ENCODE measurements around the gene LEUTX.
"Not testable (repeated sequence)": the region's sequence is repeated elsewhere in the genome, so short reads cannot be mapped to it uniquely, and the experiment has no call there.

LEUTX gene

GRCh38 chr19:39780894-39781293, 2.2 kb downstream of the LEUTX start:
- no peak for DNase-seq (ENCODE audit: low read depth in 3 of 3, low spot score in 1 of 3)

DNA sequence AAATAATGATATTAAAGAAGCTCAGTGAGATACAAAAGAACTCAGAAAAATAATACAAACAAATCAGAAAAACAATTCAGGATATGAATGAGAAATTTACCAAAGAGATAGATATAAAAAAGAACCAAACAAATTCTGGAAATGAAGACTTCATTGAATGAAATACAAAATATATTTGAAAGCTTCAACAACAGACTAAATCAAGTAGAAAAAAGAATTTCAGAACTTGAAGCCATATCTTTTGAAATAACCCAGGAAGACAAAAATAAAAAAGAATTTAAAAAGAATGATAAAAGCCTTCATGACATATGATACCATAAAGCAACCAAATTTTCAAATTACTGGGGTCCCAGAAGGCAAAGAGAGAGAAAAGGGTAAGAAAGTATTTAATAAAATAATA, 9.6 kb downstream of the LEUTX start:
- DNase-seq (ENCODE audit: low read depth in 3 of 3, low spot score in 1 of 3) = no peak

GRCh38 chr19:39792999-39793546, 14.4 kb downstream of the LEUTX start:
- peak; percentile 25 to 63 (median 27) for DNase-seq (ENCODE audit: low read depth in 3 of 3, low spot score in 1 of 3)

GRCh38 chr19:39795001-39795400, 16.3 kb downstream of the LEUTX start:
- DNase-seq (ENCODE audit: low read depth in 3 of 3, low spot score in 1 of 3) = no peak

- no peak for DNase-seq (ENCODE audit: low read depth in 3 of 3, low spot score in 1 of 3)
These were observed 17.4 kb downstream of the LEUTX start for GRCh38 chr19:39796000-39796498.

GRCh38 chr19:39797083-39797482, 18.4 kb downstream of the LEUTX start:
- no peak for DNase-seq (ENCODE audit: low read depth in 3 of 3, low spot score in 1 of 3)

DNA sequence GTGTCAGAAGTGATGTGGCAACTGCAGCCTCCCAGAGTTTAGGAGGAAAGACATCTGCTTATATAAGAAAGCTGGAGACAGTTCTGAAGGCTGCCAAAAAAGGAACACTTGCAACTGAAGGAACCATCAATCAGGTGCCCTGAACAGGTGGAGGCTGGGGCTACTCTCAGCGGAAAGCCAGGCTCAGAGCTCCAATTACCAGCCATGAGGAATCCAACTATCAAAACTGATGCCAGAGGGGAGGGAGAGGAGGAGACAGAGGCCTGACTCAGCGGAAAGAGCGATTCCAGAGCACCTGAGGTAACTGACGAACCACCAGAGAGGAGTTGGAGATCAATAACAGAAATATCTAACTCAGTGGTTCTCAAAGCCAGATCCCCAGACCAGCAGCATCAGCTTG, 24.3 kb downstream of the LEUTX start:
- DNase-seq (ENCODE audit: low read depth in 3 of 3, low spot score in 1 of 3) = no peak

DNA sequence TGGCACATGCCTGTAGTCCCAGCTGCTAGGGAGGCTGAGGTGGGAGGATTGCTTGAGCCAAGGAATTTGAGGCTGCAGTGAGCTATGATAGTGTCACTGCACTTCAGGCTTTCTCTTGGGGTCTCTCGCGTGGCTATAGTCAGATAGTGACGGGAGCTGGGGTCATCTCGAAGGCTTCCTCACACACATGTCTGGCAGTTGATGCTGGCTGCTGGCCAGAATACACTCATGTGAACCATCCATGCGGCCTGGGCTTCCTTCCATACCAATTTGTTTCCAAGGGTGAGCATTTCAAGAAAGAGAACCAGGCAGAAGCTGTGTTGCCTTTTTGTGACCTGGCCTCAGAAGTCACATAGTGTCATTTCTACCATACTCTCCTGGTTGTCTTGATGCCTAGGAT, 26.4 kb downstream of the LEUTX start:
- DNase-seq (ENCODE audit: low read depth in 3 of 3, low spot score in 1 of 3) = no peak

DNA sequence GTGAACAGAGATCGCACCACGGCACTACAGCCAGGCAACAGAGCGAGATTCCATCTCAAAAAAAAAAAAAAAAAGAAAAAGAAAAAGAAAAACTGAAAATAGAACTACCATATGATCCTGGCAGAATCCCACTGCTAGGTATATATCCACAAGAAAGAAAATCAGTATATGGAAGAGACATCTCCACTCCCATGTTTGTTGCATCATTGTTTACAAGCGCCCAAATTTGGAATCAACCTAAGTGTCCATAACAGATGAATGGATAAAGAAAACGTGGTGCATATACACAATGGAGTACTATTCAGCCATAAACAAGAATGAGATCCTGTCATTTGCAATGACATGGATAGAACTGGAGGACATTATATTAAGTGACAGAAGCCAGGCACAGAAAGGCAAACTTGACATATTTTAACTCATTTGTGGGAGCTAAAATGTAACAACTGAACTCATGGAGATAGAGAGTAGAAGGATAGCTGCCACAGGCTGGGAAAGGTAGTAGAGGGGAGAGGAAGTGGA, 29.3 kb downstream of the LEUTX start:
- DNase-seq (ENCODE audit: low read depth in 3 of 3, low spot score in 1 of 3) = no peak

DNA sequence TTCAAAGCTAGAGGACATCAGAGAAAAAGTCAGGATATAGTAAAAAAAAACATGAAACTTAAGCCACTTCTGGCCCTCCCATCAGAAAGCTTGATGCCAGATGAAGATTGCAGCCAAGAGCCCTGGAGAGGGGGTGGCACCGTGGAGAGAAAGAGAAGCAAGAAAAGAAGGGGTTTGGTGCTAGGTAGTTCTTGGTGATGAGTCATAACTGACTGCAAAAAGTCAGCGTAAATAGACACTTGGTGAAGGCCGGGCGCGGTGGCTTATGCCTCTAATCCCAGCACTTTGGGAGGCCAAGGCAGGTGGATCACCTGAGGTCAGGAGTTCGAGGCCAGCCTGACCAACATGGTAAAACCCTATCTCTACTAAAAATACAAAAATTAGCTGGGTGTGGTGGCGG, 30.0 kb downstream of the LEUTX start:
- not testable (repeated sequence) for DNase-seq (ENCODE audit: low read depth in 3 of 3, low spot score in 1 of 3)

DNA sequence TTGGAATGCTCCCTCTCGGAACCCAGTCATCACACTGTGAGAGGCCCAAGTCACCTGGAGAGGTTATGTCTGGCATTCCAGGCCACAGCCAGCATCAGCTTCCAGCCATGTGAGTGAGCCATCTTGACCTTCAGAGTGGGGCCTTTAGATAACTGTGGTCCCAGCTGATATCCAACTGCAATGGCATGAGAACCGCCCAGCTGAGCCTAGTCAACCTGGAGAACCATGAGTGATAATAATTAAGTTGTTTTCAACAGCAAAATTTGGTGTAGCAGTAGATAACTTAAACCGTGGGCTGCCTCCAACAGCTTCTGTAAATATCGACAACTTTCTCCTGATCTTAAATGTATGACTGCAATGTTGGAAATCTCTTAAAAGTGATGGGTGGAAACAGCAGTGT, 30.7 kb downstream of the LEUTX start:
- no peak for DNase-seq (ENCODE audit: low read depth in 3 of 3, low spot score in 1 of 3)

- no peak for DNase-seq (ENCODE audit: low read depth in 3 of 3, low spot score in 1 of 3)
These were observed 31.8 kb downstream of the LEUTX start for GRCh38 chr19:39810424-39810823.

DNA sequence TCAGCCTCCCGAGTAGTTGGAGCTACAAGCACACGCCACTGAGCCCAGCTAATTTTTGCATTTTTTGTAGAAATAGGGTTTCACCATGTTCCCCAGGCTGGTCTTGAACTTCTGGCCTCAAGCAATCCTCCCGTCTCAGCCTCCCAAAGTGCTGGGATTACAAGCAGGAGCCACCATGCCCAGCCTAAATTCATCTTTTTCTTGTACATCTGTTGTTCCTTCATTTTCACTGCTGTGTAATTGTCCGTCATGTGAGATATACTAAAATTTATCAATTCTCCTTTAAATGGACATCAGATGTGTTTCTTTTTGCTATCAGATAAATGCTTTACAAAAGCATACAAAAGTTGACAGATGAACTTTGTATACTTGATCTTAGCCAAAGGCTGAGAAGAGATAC, 32.4 kb downstream of the LEUTX start:
- no peak for DNase-seq (ENCODE audit: low read depth in 3 of 3, low spot score in 1 of 3)

- DNase-seq (ENCODE audit: low read depth in 3 of 3, low spot score in 1 of 3) = no peak
These were observed 34.8 kb downstream of the LEUTX start for GRCh38 chr19:39813264-39813993.

- DNase-seq (ENCODE audit: low read depth in 3 of 3, low spot score in 1 of 3) = not testable (repeated sequence)
These were observed 35.5 kb downstream of the LEUTX start for GRCh38 chr19:39814111-39814510.

DNA sequence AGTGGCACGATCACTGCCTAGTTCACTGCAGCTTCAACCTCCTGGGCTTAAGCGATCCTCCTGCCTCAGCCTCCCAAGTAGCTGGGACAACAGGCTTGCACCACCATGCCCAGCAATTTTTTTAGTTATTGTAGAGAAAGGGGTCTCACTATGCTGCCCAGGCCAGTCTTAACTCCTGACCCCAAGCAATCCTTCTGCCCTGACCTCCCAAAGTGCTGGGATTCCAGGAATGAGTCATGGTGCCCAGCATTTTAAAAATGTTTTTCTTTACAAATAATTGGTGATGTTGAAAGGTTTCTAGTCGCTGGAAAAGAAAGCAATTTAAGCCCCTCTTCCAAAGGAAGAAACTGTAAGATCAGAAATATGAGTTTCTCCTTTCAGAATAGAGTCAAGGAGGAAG, 35.9 kb downstream of the LEUTX start:
- no peak for DNase-seq (ENCODE audit: low read depth in 3 of 3, low spot score in 1 of 3)

- DNase-seq (ENCODE audit: low read depth in 3 of 3, low spot score in 1 of 3) = no peak
These were observed 37.8 kb downstream of the LEUTX start for GRCh38 chr19:39816287-39817048.

GRCh38 chr19:39817888-39818561, 39.4 kb downstream of the LEUTX start:
- DNase-seq (ENCODE audit: low read depth in 3 of 3, low spot score in 1 of 3) = no peak

- DNase-seq (ENCODE audit: low read depth in 3 of 3, low spot score in 1 of 3) = no peak
These were observed 40.0 kb downstream of the LEUTX start for GRCh38 chr19:39818626-39819097.

GRCh38 chr19:39819786-39820185, 41.1 kb downstream of the LEUTX start:
- DNase-seq (ENCODE audit: low read depth in 3 of 3, low spot score in 1 of 3) = no peak

- no peak for DNase-seq (ENCODE audit: low read depth in 3 of 3, low spot score in 1 of 3)
These were observed 42.0 kb downstream of the LEUTX start for GRCh38 chr19:39820696-39821095.
